ENCODE data around the gene CD79B.
A peak's percentile ranks its signal among the peaks of the same experiment; 100 is the strongest.
"Not testable (repeated sequence)": the region's sequence is repeated elsewhere in the genome, so short reads cannot be mapped to it uniquely, and the experiment has no call there.

CD79B gene

GRCh38 chr17:63930951-63931575 lies 1.1 kb downstream of the CD79B start:
- peak; percentile 55 for DNase-seq

GRCh38 chr17:63929860-63930766 lies 2.0 kb downstream of the CD79B start:
- no peak for DNase-seq

- no peak for DNase-seq
Measured at GRCh38 chr17:63928966-63929695, 3.0 kb downstream of the CD79B start.

- no peak for DNase-seq
Measured at GRCh38 chr17:63928172-63928666, 3.9 kb downstream of the CD79B start.

- no peak for DNase-seq
Measured at GRCh38 chr17:63927464-63928171, 4.5 kb downstream of the CD79B start.

GRCh38 chr17:63926164-63926563 lies 6.0 kb downstream of the CD79B start:
- DNase-seq: no peak

- no peak for DNase-seq
Measured at GRCh38 chr17:63925615-63926014, 6.5 kb downstream of the CD79B start.

GRCh38 chr17:63922402-63922801 lies 9.7 kb downstream of the CD79B start:
- DNase-seq: not testable (repeated sequence)

GRCh38 chr17:63920779-63921178 lies 11.4 kb downstream of the CD79B start:
- DNase-seq: not testable (repeated sequence)

GRCh38 chr17:63920050-63920449 lies 12.1 kb downstream of the CD79B start:
- DNase-seq: not testable (repeated sequence)

- peak; percentile 62 for DNase-seq
Measured at GRCh38 chr17:63919311-63919723, 12.8 kb downstream of the CD79B start.

GRCh38 chr17:63918789-63919305 lies 13.3 kb downstream of the CD79B start, which contains the start of gene GH1:
TSS of gene GH1 (minus strand) at chr17:63918839. CDS start at chr17:63918776, 63 bp downstream.
- DNase-seq: not testable (repeated sequence)

- DNase-seq: no peak
Measured at GRCh38 chr17:63918305-63918704, 13.8 kb downstream of the CD79B start.

GRCh38 chr17:63917646-63918045 lies 14.5 kb downstream of the CD79B start:
- no peak for DNase-seq

- not testable (repeated sequence) for DNase-seq
Measured at GRCh38 chr17:63917206-63917605, 14.9 kb downstream of the CD79B start.

- DNase-seq: no peak
Measured at GRCh38 chr17:63916566-63917185, 15.5 kb downstream of the CD79B start.

GRCh38 chr17:63915753-63916152 lies 16.4 kb downstream of the CD79B start:
- DNase-seq: not testable (repeated sequence)

GRCh38 chr17:63914471-63914870 lies 17.7 kb downstream of the CD79B start:
- DNase-seq: no peak

- peak; percentile 61 for DNase-seq
Measured at GRCh38 chr17:63911657-63912100, 20.5 kb downstream of the CD79B start.

GRCh38 chr17:63911041-63911635 lies 21.0 kb downstream of the CD79B start, which contains the start of gene CSHL1:
TSS of gene CSHL1 (minus strand) at chr17:63911258. CDS start at chr17:63911196, 62 bp downstream.
- no peak for DNase-seq

- no peak for DNase-seq
Measured at GRCh38 chr17:63910096-63910495, 22.0 kb downstream of the CD79B start.
